NCI-H2196 (cell line): ENCODE data around the gene PKDCC.
"Not testable (repeated sequence)": the region's sequence is repeated elsewhere in the genome, so short reads cannot be mapped to it uniquely, and the experiment has no call there.

ENCODE experiments used
- DNase-seq: peaks from one replicate; lab custom pipeline; 2025; ENCODE audit not compliant: unreplicated experiment; lab: John Stamatoyannopoulos, UW

Gene PKDCC

DNA sequence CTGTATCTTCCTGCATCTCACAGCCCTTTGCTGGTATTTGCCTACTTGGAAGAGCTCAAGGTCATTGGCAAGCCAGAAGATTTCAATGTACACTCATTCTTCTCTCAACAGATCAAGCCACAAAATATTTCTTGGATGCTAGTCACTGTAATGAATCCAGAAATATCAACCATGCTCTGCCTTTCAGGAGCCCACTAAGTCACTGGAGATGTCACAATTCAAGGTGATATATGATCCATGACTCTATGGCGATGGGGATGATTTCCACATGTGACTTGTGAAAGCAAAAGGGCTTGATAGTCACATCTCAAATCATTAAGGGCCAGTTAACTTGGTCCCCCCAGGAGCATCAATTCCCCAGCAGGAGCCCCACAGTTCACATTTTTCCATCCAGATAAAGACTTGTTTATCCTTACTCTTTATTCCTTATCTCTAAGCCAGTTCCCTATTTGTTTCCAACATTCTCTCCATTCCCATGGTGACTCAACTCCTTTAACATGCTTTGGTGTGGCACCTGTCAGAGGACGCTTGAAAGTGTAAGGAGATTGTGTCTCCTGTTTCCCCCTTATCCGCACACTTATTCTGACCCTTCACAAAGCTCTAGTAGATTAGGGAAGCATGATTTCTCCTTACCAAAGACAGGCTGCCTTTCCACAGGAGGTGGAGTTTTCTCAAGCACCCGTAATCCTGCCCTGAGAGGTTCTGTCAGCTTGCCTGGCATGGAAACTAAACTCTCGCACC, 15.8 kb downstream of the PKDCC start:
- no peak for DNase-seq

DNA sequence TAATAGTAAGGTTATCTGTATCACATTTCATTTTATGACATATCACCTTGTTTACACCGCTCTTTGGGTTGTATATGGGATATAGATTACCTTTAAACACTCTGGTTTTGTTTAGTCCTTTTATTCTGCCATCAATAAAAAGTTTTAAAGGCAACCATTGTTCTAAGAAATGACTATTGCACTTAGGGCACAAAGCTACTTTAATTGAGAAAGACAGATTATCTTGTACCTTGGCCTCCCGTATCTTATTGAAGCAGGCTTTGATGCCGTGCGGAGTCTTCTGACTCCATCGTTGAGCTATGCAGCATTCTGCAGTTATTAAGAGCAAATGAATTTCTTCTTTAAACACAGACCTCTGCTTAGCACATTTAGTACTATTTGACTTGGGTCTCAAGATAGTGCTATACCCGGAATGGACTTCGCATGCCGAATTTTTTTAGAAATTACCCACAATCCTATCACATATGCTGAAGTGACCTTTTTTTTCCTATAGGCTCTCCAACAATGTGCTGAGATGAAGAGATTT, 16.7 kb downstream of the PKDCC start:
- DNase-seq = no peak

GRCh38 chr2:42065753-42066152, 17.9 kb downstream of the PKDCC start:
- DNase-seq = not testable (repeated sequence)

DNA sequence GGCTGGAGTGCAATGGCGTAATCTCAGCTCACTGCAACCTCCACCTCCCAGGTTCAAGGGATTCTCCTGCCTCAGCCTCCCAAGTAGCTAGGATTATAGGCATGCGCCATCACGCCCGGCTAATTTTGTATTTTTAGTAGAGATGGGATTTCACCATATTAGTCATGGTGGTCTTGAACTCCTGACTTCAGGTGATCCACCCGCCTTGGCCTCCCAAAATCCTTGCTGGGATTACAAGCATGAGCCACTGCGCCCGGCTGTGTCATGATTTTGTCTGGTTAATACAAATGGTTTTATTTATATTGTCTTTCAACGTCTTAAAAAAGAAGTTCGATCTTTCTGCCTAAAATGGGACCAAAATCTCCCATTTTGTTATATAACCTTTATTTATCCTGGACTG, 19.2 kb downstream of the PKDCC start:
- DNase-seq = not testable (repeated sequence)

- DNase-seq = no peak
Observed at GRCh38 chr2:42067521-42067920, 19.7 kb downstream of the PKDCC start.

DNA sequence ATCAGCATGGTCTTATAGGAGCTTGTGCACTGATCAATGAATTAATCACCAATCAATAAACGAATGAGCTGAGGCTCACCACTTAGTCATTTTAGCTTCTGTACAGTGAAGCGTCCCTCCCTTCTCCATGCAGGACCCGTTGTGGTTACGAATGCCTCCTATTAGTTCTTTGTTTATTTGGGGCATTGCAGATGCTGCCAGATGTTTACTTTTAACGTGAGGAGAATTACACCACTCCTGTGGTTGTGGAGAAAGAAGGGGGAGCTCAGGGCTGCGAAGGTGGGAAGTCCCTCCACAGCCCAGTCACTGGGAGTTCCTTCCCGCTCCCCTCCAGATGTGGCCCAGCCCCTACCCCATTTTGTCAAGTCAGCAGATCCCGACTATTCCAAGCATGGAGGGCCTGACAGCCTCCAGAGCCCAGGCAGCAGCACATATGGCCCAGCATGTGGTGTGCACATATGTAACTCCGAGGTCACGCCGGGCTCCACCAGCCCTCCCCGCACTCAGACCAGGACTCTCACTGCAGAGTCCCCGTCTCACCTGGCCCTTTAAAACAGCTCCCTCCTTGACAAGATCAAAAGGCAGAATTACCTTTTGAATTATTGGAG, 20.9 kb downstream of the PKDCC start:
- no peak for DNase-seq

- no peak for DNase-seq
Observed at GRCh38 chr2:42069568-42069967, 21.7 kb downstream of the PKDCC start.

- DNase-seq = no peak
Observed at GRCh38 chr2:42071791-42072190, 24.0 kb downstream of the PKDCC start.

DNA sequence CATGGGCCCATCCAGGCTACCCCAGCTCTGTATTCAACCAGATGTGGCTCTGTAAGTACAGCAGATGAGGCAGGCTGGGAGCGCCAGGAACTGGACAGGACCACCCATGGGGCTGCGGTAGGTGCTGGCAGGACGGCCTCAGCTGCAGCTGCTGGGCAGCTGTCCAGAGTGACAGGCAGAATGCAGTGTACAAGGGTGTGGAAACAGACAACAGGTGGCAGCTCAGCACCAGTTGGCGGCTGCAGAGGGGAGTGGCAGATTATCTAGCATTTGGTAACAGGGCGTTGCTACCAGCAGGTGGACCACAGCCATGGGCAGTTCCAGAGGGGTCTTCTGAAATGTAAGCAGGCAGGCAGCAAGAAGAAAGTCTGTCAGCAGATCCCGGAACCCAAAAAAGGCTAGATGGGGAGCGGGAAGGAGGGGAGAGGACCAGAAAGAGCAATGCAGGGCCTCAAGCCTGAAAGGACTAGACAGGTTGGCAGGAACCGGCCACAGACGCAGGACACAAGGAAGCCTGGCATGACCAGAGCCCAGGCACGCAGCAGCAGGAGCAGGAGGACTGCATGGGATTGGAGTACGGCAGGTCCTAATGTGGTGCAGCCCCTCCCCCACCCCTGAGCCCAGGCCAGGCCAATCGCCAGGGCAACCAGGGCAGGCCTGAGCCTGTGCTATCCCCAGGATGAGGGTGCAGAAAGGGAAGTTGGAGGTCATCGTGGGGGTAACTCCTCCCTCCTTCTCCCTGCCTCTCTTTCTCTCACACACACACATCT, 24.7 kb downstream of the PKDCC start:
- DNase-seq = peak; percentile 88

DNA sequence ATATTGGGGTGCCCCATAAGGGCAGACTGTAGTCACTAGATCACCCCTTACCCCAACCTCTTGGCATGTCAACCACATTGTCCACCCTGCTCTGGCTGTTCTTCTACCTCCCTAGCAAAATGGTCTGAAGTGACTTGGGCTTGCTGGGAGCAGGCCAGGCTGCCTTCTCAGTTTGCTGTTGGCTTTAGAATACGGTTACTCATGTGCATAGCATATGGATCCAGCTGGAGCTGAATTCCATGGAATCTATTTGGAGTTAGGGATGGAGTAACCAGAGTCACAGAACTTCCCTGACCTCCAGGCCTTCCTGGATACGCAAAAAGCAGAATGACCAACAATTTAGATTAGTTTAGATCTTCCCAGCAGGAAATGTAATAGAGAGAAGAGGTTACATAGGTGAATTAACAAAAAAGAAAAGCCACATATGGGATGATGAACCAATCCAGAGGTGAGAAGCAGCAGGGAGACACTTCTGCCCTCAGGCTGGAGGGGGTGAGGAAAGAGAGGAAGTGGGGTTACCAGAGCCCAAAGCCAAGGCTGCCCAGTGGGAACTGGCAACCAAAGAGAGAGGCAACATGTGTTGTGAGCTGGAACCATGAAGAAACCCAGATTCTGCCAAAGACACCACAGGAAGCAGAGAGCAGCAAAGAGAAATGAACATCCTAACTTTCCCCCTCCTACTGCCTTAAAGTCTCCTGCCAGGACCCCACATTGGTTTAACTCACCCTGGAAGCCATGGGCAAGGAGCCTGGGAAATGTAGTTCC, 26.1 kb downstream of the PKDCC start:
- DNase-seq = no peak

- DNase-seq = no peak
Observed at GRCh38 chr2:42074661-42075060, 26.8 kb downstream of the PKDCC start.

- DNase-seq = no peak
Observed at GRCh38 chr2:42076357-42077225, 28.8 kb downstream of the PKDCC start.

GRCh38 chr2:42077343-42077742, 29.5 kb downstream of the PKDCC start:
- DNase-seq = no peak

DNA sequence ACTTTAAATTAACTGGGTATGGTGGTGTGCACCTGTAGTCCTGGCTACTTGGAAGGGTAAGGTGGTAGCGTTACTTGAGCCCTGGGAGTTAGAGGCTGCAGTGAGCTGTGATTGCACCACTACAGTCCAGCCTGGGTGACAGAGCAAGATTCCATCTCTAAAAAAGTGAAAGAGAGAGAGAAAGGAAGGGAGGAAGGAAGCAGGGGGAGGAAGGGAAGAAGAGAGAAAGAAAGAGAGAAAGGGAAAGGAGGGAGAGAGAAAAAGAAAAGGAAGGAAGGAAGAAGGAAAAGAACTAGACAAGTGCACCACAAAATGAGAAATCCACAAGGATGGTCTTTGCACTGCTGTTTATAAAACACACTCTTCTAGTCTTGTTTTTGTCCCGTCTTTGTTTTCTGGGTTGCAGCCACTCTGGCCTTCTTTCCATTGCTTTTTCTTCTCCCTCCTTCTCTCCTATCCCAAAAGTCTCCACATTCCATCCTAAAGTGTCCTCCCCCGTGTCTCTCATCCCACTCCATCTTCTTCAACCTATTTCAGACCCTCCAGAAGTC, 32.0 kb downstream of the PKDCC start:
- no peak for DNase-seq

DNA sequence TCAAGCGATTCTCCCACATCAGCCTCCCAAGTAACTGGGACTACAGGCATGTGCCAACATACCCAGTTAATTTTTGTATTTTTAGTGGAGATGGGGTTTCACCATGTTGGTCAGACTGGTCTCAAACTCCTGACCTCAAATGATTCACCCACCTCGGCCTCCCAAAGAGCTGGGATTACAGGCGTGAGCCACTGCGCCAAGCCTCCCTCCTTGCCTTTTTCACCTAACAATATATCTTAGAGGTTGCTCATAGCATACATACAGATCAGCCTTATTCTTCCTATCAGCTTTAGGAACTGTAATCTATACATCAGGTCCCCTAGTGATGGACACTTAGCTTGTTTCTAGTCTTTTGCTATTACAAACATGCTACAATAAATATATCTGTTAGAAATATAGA, 33.3 kb downstream of the PKDCC start:
- not testable (repeated sequence) for DNase-seq

- no peak for DNase-seq
Observed at GRCh38 chr2:42082016-42082415, 34.2 kb downstream of the PKDCC start.

DNA sequence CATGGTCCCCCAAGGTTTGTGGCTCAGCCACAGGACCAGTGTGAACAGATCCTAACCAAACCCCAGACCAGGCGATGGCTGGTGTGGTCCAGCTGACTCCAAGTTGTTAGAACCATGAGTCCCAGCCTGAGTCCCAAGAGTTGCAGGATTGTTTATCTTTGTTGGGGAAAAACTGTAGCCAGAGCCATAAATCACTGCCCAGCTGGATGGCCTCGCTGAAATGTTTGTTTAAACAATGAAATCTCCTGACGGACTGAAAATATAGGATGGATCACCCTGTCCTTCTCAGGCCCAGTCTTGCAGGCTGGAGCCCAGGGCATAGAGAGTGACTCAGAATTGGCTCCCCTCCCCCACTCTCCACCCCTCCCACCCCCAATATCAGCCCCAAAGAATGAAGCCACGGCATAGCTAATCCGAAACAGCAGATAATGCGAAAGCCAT, 36.4 kb downstream of the PKDCC start:
- DNase-seq = no peak

- DNase-seq = not testable (repeated sequence)
Observed at GRCh38 chr2:42085070-42085469, 37.2 kb downstream of the PKDCC start.

- no peak for DNase-seq
Observed at GRCh38 chr2:42085706-42086487, 38.1 kb downstream of the PKDCC start.
